Astrocyte (in vitro differentiated cells and primary cell): Measurements from ENCODE around the gene CYP4F22.
"Not testable (repeated sequence)": the region's sequence is repeated elsewhere in the genome, so short reads cannot be mapped to it uniquely, and the experiment has no call there.

ENCODE experiments used
- CTCF ChIP-seq: IDR thresholded peaks from 2 replicates; pipeline ENCODE4 v1.5.1; 2011; ENCODE audit warnings: low read depth, mild to moderate bottlenecking, inconsistent platforms, low read length, moderate library complexity; ENCODE audit not compliant: insufficient read depth
- EZH2 ChIP-seq: IDR thresholded peaks from 2 replicates; pipeline ENCODE4 v1.6.1; 2012; ENCODE audit warnings: mild to moderate bottlenecking, low read length, inconsistent platforms; ENCODE audit not compliant: insufficient read depth

- TF ChIP-seq EZH2, CTCF: not testable (repeated sequence)
Measured at GRCh38 chr19:15485768-15486167, 22.6 kb upstream of the CYP4F22 start.
